ENCODE results near the gene TMEM163.
A peak's percentile ranks its signal among the peaks of the same experiment; 100 is the strongest.
"Not testable (repeated sequence)": the region's sequence is repeated elsewhere in the genome, so short reads cannot be mapped to it uniquely, and the experiment has no call there.

The TMEM163 gene

DNA sequence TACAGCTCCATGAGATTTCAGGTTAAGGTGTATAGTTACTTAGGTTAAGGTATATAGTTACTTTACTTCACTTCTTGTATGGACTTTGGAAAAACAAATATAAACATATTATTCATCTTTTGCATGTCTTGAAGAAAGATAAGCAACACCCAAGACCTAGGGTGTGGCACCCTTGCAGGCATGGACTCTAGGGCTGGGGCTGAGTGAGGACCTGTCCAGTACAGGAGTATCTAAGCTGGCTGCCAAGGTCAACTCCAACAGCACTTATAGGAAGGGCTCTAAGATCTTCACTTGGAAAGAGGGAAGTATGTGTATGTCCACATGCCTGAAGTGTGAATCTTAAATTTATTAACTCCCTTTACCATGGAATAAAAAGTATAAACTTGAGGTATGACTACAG, 7.1 kb upstream of the TMEM163 start:
- no peak overlapping the region for H3K4me3 ChIP-seq (ENCODE audit: low read depth, low read length)
- TF ChIP-seq, protein P1, sequence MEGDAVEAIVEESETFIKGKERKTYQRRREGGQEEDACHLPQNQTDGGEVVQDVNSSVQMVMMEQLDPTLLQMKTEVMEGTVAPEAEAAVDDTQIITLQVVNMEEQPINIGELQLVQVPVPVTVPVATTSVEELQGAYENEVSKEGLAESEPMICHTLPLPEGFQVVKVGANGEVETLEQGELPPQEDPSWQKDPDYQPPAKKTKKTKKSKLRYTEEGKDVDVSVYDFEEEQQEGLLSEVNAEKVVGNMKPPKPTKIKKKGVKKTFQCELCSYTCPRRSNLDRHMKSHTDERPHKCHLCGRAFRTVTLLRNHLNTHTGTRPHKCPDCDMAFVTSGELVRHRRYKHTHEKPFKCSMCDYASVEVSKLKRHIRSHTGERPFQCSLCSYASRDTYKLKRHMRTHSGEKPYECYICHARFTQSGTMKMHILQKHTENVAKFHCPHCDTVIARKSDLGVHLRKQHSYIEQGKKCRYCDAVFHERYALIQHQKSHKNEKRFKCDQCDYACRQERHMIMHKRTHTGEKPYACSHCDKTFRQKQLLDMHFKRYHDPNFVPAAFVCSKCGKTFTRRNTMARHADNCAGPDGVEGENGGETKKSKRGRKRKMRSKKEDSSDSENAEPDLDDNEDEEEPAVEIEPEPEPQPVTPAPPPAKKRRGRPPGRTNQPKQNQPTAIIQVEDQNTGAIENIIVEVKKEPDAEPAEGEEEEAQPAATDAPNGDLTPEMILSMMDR (conservative IDR thresholded peaks at IDR 0.05; ENCODE audit: low read depth, low read length), result no peak
- no peak for DNase-seq (ENCODE audit: low read depth)

DNA sequence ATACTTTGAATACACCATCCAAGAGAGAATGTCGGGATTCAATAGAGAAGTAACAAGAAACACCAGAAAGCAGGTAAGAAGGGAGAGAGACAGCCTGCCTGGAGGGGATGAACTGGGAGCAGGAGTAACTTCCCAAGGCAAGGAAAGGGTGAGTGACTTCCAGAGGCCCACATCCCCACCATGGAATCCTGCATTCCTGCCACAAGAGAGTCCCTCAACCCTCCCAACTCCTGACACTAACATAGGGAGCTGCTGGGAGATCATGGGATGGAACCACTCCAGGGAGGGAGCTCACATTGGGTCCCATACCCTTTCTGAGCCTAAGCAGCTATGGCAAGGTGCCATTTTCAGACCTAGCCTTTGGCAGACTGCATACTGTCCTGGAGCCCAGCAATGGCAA, 5.5 kb upstream of the TMEM163 start:
- DNase-seq (ENCODE audit: low read depth), result no peak
- TF ChIP-seq, protein P1 (conservative IDR thresholded peaks at IDR 0.05; ENCODE audit: low read depth, low read length), result no peak
- no peak overlapping the region for H3K4me3 ChIP-seq (ENCODE audit: low read depth, low read length)

DNA sequence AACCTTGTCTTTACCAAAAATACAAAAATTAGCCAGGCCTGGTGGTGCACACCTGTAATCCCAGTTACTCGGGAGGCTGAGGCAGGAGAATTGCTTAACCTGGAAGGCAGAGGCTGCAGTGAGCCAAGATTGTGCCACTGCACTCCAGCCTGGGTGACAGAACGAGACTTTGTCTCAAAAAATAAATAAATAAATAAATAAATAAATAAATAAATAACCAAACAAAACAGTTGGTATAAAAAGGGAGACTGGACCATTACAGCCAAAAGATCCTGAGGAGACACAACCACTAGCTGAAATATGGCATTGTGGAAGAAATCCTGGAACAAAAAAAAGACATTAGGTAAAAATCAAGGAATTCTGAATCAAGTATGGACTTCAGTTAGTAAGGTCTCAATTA, 4.9 kb upstream of the TMEM163 start:
- not testable (repeated sequence) for H3K4me3 ChIP-seq (ENCODE audit: low read depth, low read length); DNase-seq (ENCODE audit: low read depth)

DNA sequence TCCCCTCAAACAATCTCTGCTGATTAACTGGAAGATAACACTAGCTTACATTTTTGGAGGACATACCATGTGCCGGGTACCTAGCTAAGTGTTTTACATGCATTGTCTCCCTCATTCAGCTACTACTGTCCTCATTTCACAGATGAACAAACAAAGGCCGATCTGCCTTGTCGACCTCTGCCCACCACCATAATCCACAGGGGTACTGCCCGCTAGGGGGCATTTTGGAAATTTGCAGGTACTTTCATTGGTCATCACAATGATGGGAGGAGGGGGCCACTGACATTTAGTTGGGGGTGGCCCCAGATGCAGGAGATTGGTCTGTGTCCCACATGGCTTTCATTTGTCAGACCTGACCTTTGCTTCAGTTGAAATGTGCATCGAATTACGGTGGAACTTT, 3.9 kb upstream of the TMEM163 start:
- no peak overlapping the region for H3K4me3 ChIP-seq (ENCODE audit: low read depth, low read length)
- no peak for DNase-seq (ENCODE audit: low read depth)
- TF ChIP-seq, protein P1 (conservative IDR thresholded peaks at IDR 0.05; ENCODE audit: low read depth, low read length), result peak; percentile 35

DNA sequence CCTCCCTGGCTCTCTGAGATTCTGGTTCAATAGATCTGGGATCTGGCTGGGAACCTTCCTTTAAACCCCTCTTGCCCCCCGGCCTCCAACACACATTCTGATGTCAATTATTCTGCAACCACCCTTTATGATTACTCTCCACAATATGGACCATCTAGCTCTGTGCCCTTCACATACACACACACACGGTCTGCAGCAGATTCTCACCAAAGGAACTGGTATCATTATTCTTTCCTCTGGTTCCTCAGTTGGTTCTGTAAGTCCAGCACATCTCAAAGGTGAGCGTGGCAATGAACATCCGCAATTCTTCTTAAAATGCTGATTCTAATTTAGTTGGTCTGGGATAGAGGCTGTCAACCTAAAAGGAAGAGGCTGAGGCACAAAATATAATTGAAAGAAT, 2.8 kb upstream of the TMEM163 start:
- TF ChIP-seq, protein P1 (conservative IDR thresholded peaks at IDR 0.05; ENCODE audit: low read depth, low read length), result no peak
- DNase-seq (ENCODE audit: low read depth), result no peak
- no peak overlapping the region for H3K4me3 ChIP-seq (ENCODE audit: low read depth, low read length)

DNA sequence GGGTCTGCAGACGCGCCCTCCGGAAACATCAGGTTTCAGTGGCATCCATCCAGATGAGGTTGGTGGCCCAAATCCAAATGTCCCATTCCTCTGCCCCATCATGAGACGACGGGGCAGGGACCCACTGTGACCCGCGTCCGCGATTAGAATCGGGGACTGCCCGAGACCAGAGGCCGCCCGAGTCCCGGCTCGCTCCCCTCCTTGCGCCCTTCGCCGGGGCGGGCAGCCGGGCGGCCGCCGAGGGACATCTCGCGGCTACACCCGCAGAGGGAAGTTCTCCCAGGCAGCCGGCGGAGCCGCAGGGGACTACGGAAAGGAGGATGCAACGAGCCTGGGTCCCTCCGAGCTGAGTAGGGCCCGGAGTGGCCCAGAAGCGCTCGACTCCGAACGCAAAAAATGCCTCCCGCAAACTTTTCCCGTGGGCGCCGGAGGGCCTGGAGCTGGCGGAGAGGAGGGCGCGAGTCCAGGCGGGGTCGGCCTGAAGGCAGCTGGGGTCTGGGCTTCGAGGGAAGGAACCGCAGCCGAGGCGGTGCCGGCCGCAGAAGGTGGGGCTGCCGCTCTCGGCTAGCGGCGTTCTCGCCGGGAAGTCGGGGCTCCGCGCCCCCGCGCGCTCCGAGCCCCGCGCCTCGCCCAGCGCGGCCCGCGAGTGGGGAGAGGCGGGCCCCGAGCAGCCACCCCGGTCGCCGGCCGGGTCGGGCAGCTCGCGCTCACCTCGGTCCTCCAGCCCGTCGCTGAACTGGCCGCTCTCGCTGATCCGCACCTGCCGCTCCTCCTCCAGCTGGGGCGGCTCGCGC, 580 bp downstream of the TMEM163 start:
- no peak overlapping the region for H3K4me3 ChIP-seq (ENCODE audit: low read depth, low read length)
- peak; percentile 2 for DNase-seq (ENCODE audit: low read depth)

DNA sequence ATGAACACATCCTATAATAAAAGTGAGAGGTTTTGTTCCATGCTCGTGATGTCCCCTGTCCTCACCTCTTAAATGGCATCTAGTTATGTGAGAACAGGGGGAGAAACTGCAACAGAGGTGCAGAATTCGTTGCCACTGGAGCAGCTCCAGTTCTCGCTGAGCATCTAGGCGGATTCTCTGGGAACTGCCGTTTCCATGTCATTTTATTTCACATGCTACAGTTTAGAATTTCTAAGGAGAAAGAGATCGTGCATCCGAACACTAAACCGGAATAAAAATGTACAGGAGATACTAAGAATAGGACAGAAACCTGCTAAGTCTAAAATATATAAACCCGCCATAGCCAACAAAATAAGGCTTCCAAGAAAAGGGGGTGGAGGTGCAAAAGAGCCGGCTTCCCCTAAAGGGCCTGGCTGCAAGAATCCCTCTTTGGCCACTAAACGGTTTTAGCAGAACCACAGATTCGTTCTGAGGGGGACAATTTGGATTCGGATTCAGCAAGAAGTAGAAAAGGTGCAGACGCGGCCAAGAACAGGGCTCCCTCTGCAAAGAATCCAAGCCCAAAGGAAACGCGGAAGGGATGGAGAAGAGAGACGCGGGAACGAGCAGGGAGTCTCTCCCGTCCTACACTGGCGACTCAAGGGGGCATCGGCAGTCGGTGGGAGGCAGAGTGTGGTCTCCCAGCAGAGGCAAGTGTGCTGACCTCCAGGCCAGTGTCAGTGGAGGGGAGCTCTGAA, 1.3 kb downstream of the TMEM163 start:
- TF ChIP-seq, protein P1 (conservative IDR thresholded peaks at IDR 0.05; ENCODE audit: low read depth, low read length), result no peak
- DNase-seq (ENCODE audit: low read depth), result no peak
- H3K4me3 ChIP-seq (ENCODE audit: low read depth, low read length), result no peak overlapping the region

More for the DNA sequence above, 580 bp downstream of the TMEM163 start:
- TF ChIP-seq, protein P1 (conservative IDR thresholded peaks at IDR 0.05; ENCODE audit: low read depth, low read length), result no peak
